Measurements from ENCODE around the gene IL1R2.

The IL1R2 gene

GRCh38 chr2:102022884-102023539 lies 31.3 kb downstream of the IL1R2 start:
- no peak for DNase-seq (ENCODE audit: low read depth)

- no peak for DNase-seq (ENCODE audit: low read depth)
Observed at GRCh38 chr2:102024410-102024809, 32.6 kb downstream of the IL1R2 start.

- no peak for DNase-seq (ENCODE audit: low read depth)
Observed at GRCh38 chr2:102025016-102025501, 33.3 kb downstream of the IL1R2 start.

GRCh38 chr2:102025583-102026267 lies 34.0 kb downstream of the IL1R2 start:
- no peak for DNase-seq (ENCODE audit: low read depth)

GRCh38 chr2:102027036-102027980 lies 35.5 kb downstream of the IL1R2 start:
- no peak for DNase-seq (ENCODE audit: low read depth)

- no peak for DNase-seq (ENCODE audit: low read depth)
Observed at GRCh38 chr2:102028470-102028869, 36.7 kb downstream of the IL1R2 start.

GRCh38 chr2:102029405-102029804 lies 37.6 kb downstream of the IL1R2 start:
- DNase-seq (ENCODE audit: low read depth): no peak

- no peak for DNase-seq (ENCODE audit: low read depth)
Observed at GRCh38 chr2:102029952-102030351, 38.2 kb downstream of the IL1R2 start.

GRCh38 chr2:102030502-102030854 lies 38.7 kb downstream of the IL1R2 start:
- no peak for DNase-seq (ENCODE audit: low read depth)

- DNase-seq (ENCODE audit: low read depth): no peak
Observed at GRCh38 chr2:102030855-102031527, 39.2 kb downstream of the IL1R2 start.

- DNase-seq (ENCODE audit: low read depth): no peak
Observed at GRCh38 chr2:102032368-102033030, 40.7 kb downstream of the IL1R2 start.

- DNase-seq (ENCODE audit: low read depth): no peak
Observed at GRCh38 chr2:102033031-102033749, 41.4 kb downstream of the IL1R2 start.

- no peak for DNase-seq (ENCODE audit: low read depth)
Observed at GRCh38 chr2:102033750-102034682, 42.3 kb downstream of the IL1R2 start.

- DNase-seq (ENCODE audit: low read depth): no peak
Observed at GRCh38 chr2:102034683-102035548, 43.2 kb downstream of the IL1R2 start.

GRCh38 chr2:102037681-102038080 lies 45.9 kb downstream of the IL1R2 start:
- DNase-seq (ENCODE audit: low read depth): no peak

- no peak for DNase-seq (ENCODE audit: low read depth)
Observed at GRCh38 chr2:102040229-102040628, 48.5 kb downstream of the IL1R2 start.

- no peak for DNase-seq (ENCODE audit: low read depth)
Observed at GRCh38 chr2:102041351-102041750, 49.6 kb downstream of the IL1R2 start.

- no peak for DNase-seq (ENCODE audit: low read depth)
Observed at GRCh38 chr2:102042196-102043081, 50.7 kb downstream of the IL1R2 start.

Data from stimulated activated CD8-positive, alpha-beta memory T cell treated with anti-CD3 and anti-CD28 coated beads, Interleukin-12 subunit alpha, Interleukin-12 subunit beta, amount 100 ng/mL, for 4 hours (primary cell).